GM21528 (cell line): Measurements from ENCODE around the gene FNBP1.

Experiments used
- ATAC-seq: cut with Tn5 transposase; IDR thresholded peaks from one replicate; pipeline ENCODE4 v1.9.1; 2021; ENCODE audit warnings: mild to moderate bottlenecking, moderate library complexity; ENCODE audit not compliant: unreplicated experiment, low FRiP score

The FNBP1 gene

GRCh38 chr9:129841071-129841470, 201.9 kb downstream of the FNBP1 start:
- no peak for ATAC-seq

- ATAC-seq, result no peak
These were observed 203.0 kb downstream of the FNBP1 start for GRCh38 chr9:129840034-129840433.

- ATAC-seq, result no peak
These were observed 203.5 kb downstream of the FNBP1 start for GRCh38 chr9:129839324-129840023.

- ATAC-seq, result no peak
These were observed 204.2 kb downstream of the FNBP1 start for GRCh38 chr9:129838707-129839259.
